Measurements from ENCODE around the gene MFSD1.

GRCh38 chr3:158808697-158809096 lies 6.8 kb downstream of the MFSD1 start:
- TF ChIP-seq EZH2 (IDR thresholded peaks at IDR 0.05; ENCODE audit: low read length, unreplicated experiment) (no peak), CTCF (conservative IDR thresholded peaks at IDR 0.05; ENCODE audit: low read depth, low read length) (no peak), EZH2phosphoT487 (IDR thresholded peaks at IDR 0.05; ENCODE audit: borderline replicate concordance, low read length) (no peak)
